ENCODE results near the gene FAH.

DNA sequence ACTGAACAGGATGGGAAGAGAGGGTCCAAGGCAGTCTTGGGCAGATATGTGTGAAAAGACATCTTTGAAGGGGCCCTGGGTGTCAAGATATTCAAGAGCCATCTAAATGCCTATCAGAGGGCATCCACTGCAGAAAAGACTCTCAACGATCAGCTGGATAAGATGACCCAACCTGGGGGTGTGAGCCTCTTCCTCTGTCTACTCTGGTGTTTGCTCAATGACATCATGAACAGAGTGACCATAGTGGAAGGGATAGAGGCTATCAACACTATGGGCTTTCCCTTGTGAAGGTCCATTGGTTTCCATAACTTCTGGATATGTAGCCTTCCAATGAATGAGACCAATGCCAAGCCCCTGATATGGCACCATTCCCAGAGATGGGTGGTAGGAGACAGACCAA, 42.1 kb downstream of the FAH start:
- no peak for TF ChIP-seq EZH2phosphoT487 (IDR thresholded peaks at IDR 0.05; ENCODE audit: borderline replicate concordance, low read length)
- TF ChIP-seq, protein P1, sequence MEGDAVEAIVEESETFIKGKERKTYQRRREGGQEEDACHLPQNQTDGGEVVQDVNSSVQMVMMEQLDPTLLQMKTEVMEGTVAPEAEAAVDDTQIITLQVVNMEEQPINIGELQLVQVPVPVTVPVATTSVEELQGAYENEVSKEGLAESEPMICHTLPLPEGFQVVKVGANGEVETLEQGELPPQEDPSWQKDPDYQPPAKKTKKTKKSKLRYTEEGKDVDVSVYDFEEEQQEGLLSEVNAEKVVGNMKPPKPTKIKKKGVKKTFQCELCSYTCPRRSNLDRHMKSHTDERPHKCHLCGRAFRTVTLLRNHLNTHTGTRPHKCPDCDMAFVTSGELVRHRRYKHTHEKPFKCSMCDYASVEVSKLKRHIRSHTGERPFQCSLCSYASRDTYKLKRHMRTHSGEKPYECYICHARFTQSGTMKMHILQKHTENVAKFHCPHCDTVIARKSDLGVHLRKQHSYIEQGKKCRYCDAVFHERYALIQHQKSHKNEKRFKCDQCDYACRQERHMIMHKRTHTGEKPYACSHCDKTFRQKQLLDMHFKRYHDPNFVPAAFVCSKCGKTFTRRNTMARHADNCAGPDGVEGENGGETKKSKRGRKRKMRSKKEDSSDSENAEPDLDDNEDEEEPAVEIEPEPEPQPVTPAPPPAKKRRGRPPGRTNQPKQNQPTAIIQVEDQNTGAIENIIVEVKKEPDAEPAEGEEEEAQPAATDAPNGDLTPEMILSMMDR (IDR thresholded peaks at IDR 0.05; ENCODE audit: low read depth, low read length, poor library complexity, severe bottlenecking): no peak

All from DOHH2 (cell line).